Epithelial cell of esophagus (primary cell): Measurements from ENCODE around the gene CNST.
"Not testable (repeated sequence)": the region's sequence is repeated elsewhere in the genome, so short reads cannot be mapped to it uniquely, and the experiment has no call there.

Experiments
- DNase-seq: peaks from one replicate; pipeline ENCODE4 v3.0.0; 2010; ENCODE audit warnings: low read depth
- H3K4me3 ChIP-seq: 2 replicates; pipeline ENCODE4 v1.5.1; 2011; ENCODE audit warnings: mild to moderate bottlenecking, low read length, control low read depth
- TF ChIP-seq, protein P1 (sequence below): IDR thresholded peaks from 2 replicates; pipeline ENCODE4 v1.5.1; 2011; ENCODE audit warnings: low read depth, mild to moderate bottlenecking, low read length, control low read depth, inconsistent platforms; ENCODE audit not compliant: insufficient read depth; ENCODE audit errors: missing control alignments

CNST gene

DNA sequence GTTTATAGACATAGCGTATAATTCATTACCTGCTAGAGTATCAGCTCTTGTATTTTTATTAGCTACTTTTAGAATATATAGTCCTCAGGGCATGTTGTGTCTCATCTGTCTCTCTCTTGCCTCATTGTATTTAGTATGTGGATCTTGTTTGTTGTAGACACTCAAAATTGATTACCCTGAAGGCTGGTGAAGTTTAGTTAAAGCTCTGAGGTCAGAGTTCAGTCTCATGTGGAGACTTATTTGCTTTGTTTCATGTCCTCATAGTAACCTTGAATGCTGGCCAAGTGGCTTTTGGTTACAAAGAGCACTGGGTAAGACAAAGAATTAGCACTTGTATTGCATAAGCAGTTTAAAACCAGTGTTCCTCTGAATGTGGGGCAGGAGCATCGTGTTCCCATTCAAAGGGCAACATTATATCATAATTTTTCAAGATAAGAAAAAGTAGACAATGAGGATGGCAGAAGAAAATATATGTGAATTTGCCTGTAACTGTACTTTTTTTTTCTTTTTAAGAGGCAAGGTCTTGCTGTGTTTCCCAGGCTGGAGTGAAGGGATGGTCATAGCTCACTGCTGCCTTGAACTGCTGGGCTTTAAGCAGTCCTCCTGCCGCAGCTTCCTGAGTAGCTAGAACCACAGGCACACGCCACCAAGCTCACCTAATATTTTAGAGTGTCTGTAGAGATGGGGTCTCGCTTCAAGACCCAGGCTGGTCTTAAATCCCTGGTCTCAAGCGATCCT is 17.4 kb downstream of the CNST start:
- TF ChIP-seq, protein P1, sequence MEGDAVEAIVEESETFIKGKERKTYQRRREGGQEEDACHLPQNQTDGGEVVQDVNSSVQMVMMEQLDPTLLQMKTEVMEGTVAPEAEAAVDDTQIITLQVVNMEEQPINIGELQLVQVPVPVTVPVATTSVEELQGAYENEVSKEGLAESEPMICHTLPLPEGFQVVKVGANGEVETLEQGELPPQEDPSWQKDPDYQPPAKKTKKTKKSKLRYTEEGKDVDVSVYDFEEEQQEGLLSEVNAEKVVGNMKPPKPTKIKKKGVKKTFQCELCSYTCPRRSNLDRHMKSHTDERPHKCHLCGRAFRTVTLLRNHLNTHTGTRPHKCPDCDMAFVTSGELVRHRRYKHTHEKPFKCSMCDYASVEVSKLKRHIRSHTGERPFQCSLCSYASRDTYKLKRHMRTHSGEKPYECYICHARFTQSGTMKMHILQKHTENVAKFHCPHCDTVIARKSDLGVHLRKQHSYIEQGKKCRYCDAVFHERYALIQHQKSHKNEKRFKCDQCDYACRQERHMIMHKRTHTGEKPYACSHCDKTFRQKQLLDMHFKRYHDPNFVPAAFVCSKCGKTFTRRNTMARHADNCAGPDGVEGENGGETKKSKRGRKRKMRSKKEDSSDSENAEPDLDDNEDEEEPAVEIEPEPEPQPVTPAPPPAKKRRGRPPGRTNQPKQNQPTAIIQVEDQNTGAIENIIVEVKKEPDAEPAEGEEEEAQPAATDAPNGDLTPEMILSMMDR, result no peak
- H3K4me3 ChIP-seq, result no peak overlapping the region
- DNase-seq, result no peak

DNA sequence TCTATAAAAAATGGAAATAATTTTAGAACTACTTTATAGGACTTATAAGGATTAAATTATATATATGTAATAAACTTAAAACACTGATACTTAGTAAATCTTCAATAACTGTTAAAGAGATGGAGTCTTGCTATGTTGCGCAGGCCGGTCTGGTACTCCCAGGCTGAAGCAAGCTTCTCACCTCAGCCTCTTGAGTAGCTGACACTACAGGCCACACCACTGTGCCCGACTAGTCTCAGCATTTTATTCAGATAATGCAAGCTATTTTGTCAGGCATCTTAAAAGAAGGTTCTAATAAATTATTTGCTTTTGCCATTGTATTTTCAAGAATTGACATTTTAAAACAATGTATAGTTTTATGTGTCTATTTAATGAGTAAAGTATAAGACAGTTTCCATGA is 20.8 kb downstream of the CNST start:
- no peak overlapping the region for H3K4me3 ChIP-seq
- TF ChIP-seq, protein P1, result no peak
- no peak for DNase-seq

DNA sequence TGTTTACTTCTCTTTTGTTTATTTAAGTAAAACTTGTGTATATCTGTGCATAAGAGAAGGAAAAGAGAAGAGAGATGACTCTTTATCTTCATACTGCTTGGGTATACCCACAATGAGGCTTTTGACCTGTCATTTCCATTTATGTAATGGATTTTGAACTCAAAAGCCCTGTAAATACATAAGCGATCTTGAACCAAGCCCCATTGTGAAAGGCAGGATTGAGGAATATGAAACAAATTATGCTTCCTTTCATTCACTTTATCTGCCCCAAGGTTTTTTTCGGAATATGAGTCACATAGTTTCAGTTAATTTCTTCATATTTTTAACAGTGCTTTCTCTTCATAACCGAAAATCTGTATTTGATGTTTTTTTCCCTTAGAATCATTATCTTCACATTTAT is 21.4 kb downstream of the CNST start:
- TF ChIP-seq, protein P1, result no peak
- H3K4me3 ChIP-seq, result no peak overlapping the region
- peak; percentile 65 for DNase-seq

DNA sequence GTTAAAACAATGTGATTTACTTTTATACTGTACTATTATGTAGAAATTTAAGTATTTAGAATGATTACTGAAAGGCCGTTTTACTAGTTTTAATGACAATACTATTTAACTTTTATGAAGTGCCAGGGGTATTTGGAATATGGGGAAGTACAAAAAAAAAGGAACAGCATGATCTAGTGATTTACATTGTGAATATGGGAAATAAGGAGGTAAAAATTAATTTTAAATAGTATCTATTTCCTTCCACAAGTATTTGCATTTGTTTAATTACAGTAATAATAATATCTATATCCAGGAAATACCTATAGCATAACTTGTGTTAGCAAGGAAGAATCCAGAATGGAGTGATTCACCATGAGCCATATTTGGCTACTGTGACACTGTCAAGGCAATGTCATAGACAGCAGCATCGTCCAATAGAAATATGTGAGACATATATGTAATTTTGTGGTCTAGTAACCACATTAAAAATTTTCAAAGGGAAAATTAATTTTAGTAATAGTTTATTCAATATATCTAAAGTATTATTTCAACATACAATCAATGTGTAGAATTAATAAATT is 22.0 kb downstream of the CNST start:
- H3K4me3 ChIP-seq, result no peak overlapping the region
- peak; percentile 85 for DNase-seq
- TF ChIP-seq, protein P1, result no peak

DNA sequence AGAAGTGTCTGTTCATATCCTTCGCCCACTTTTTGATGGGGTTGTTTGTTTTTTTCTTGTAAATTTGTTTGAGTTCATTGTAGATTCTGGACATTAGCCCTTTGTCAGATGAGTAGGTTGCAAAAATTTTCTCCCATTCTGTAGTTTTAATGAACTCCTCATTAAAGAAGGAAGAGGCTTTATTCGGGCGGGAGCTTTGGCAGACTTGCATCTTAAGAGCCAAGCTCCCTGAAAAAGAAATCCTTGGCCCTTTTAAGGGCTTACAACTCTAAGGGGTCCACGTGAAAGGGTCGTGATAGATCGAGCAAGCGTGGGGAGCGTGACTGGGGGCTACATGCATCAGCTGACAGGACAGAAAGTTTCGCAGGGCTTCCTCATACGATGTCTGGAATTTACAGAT is 23.7 kb downstream of the CNST start:
- DNase-seq, H3K4me3 ChIP-seq: not testable (repeated sequence)

DNA sequence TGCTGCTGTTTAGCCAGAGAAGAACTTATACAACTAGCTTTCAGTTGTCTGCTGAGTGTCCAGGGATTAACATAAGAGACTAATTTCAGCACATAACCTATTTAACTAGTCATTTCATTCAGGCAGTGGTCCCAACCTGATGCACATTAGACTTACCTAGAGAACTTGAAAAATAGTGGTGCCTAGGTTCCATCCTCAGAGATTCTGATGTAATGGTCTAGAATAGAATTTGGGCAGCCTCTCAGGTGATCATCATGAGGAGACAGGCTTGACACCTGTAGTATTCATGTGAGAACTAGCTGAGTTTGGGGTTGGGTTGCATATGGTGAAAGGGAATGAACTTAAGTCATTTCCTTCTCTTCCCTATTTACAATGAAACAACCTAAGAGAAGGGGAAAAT is 24.8 kb downstream of the CNST start:
- H3K4me3 ChIP-seq, result no peak overlapping the region
- DNase-seq, result no peak
- TF ChIP-seq, protein P1, result no peak

DNA sequence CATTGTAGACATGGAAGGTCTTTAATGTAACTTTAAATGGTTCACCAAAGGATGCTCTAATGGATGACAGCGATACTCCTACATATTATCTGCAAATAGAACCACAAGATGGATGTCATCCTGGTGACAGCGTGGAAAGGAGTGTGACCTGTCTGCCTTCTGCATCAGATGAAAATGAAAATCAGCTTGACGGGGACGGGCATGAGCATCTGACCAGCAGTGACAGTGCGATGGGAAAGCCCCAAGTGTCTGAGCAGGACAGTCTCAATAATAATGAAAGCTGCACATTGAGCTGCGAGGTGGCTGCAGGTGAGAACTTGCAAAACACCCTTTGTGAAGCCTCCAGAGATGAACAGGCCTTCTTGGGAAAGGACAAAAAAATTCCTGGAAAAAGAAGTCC is 25.2 kb downstream of the CNST start:
- H3K4me3 ChIP-seq, result no peak overlapping the region
- DNase-seq, result no peak
- TF ChIP-seq, protein P1, result no peak
